ENCODE results near the gene SLC16A13. TPM values are rescaled to one million over a fixed set of nuclear protein-coding genes. Genes with fewer than 3 reads are reported as not detected.

Gene SLC16A13
- total and polyA plus RNA-seq, 2 donors (not counting 3 experiments of a cell fraction or from before 2014, with no cell fraction given) = 16.8 to 24.7 TPM

- Histone ChIP-seq H3K27ac (ENCODE audit: insufficient read depth, low read depth, low read length) (no peak overlapping the region), H3K9ac (replicated peaks; ENCODE audit: extremely low read depth, insufficient read depth, low read length) (no peak overlapping the region), H3K27me3 (ENCODE audit: control insufficient read depth in 2 of 2, insufficient read depth in 2 of 2, low read length in 2 of 2) (no peaks in the 10 kb centered on the region), H3K9me3 (replicated peaks; ENCODE audit: control insufficient read depth, insufficient read depth, low read length) (no peaks in the 10 kb centered on the region), H3K4me2 (ENCODE audit: insufficient read depth, low read length) (no peak overlapping the region), H3K36me3 (ENCODE audit: control insufficient read depth in 2 of 2, extremely low read depth in 1 of 2, insufficient read depth in 2 of 2, low read length in 2 of 2) (peaks cover 4 to 14% of the 10 kb centered on the region in 2 experiments), H3K79me2 (ENCODE audit: control insufficient read depth, insufficient read depth, low read length) (no peaks in the 10 kb centered on the region), H4K20me1 (replicated peaks; ENCODE audit: control insufficient read depth, extremely low read depth, insufficient read depth, low read length) (no peaks in the 10 kb centered on the region), H2AFZ (ENCODE audit: low read depth, low read length) (no peak overlapping the region), H3K9me1 (replicated peaks; ENCODE audit: control insufficient read depth, extremely low read depth, insufficient read depth, low read length) (no peaks in the 10 kb centered on the region), H3K4me3 (replicated peaks in 1 of 3; ENCODE audit: insufficient read depth in 1 of 3, low read depth in 1 of 3, low read length in 3 of 3) (no peak overlapping the region), H3K4me1 (ENCODE audit: control insufficient read depth, extremely low read depth, insufficient read depth, low read length) (no peaks in the 10 kb centered on the region)
- POLR2A ChIA-PET = no interaction called here
- dilution Hi-C loops (cut with MboI; ENCODE audit: extremely low pct_ligation_motif_present, low sequenced_read_pairs) = no loop called here
- intact Hi-C loops (cut with micrococcal nuclease) = no loop called here
- DNase-seq (ENCODE audit: low read depth, low spot score) (no peak), FAIRE-seq (no peak)
- BruUV-seq (replicated peaks) = no TSS peak
- CTCF ChIA-PET = interaction anchor here (0.8 to 2.2 kb wide), 4 partner anchors 8 to 85 kb away, joined by 3 to 13 read pairs (median 8); no protein-coding TSS in a partner anchor
- TF ChIP-seq POLR2A (IDR thresholded peaks at IDR 0.05; ENCODE audit: low read depth, low read length) (no peak), MYC (IDR thresholded peaks at IDR 0.05; ENCODE audit: low read depth, low read length) (no peak), GATA2 (IDR thresholded peaks at IDR 0.05; ENCODE audit: insufficient read depth, insufficient read length, low read depth, low read length) (no peak), FOS (IDR thresholded peaks at IDR 0.05; ENCODE audit: borderline replicate concordance, insufficient read depth, low read length) (no peak), MAX (IDR thresholded peaks at IDR 0.05; ENCODE audit: insufficient read depth, insufficient read length) (no peak)
These were observed 39.4 kb upstream of the SLC16A13 start for GRCh38 chr17:6996256-6997011.

DNA sequence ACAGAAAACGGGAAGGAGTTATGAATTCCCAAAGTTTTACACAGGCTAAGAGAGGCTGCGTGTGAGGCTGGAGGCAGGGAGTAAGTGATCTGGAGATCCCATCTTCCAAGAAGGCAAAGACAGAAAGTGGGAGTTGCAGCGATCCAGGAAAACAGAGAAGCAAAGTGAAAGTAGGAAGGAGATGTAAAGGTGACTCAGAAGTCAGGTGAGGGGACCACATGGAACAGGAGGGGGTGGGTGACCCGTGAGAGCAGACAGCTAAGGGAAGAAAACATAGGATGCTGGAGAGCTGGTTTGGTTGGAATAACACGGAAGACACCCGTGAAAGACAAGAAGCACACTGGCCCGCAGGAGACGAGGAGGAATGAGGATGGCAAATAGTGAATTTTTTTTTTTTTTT lies 38.6 kb upstream of the SLC16A13 start:
- no peaks in the 10 kb centered on the region for H3K79me2 ChIP-seq (ENCODE audit: control insufficient read depth, insufficient read depth, low read length)
- no peaks in the 10 kb centered on the region for H3K9me3 ChIP-seq (replicated peaks; ENCODE audit: control insufficient read depth, insufficient read depth, low read length)
- intact Hi-C loops (cut with micrococcal nuclease) (no loop called here), dilution Hi-C loops (cut with MboI; ENCODE audit: extremely low pct_ligation_motif_present, low sequenced_read_pairs) (no loop called here)
- no peaks in the 10 kb centered on the region for H3K27me3 ChIP-seq (ENCODE audit: control insufficient read depth in 2 of 2, insufficient read depth in 2 of 2, low read length in 2 of 2)
- POLR2A ChIA-PET = no interaction called here
- CTCF ChIA-PET = interaction anchor here (1.6 kb wide), 1 partner anchor 83 kb away, joined by 4 read pairs; no protein-coding TSS in a partner anchor
- no peak overlapping the region for H3K4me3 ChIP-seq (replicated peaks in 1 of 3; ENCODE audit: insufficient read depth in 1 of 3, low read depth in 1 of 3, low read length in 3 of 3)
- DNase-seq (ENCODE audit: low read depth, low spot score) = no peak
- no peak overlapping the region for H3K27ac ChIP-seq (ENCODE audit: insufficient read depth, low read depth, low read length)
- no peak overlapping the region for H3K9ac ChIP-seq (replicated peaks; ENCODE audit: extremely low read depth, insufficient read depth, low read length)
- no peaks in the 10 kb centered on the region for H4K20me1 ChIP-seq (replicated peaks; ENCODE audit: control insufficient read depth, extremely low read depth, insufficient read depth, low read length)
- H2AFZ ChIP-seq (ENCODE audit: low read depth, low read length) = no peak overlapping the region
- no peaks in the 10 kb centered on the region for H3K9me1 ChIP-seq (replicated peaks; ENCODE audit: control insufficient read depth, extremely low read depth, insufficient read depth, low read length)
- H3K36me3 ChIP-seq (ENCODE audit: control insufficient read depth in 2 of 2, extremely low read depth in 1 of 2, insufficient read depth in 2 of 2, low read length in 2 of 2) = peaks cover 9 to 16% of the 10 kb centered on the region in 2 experiments
- no peak for FAIRE-seq
- no peaks in the 10 kb centered on the region for H3K4me1 ChIP-seq (ENCODE audit: control insufficient read depth, extremely low read depth, insufficient read depth, low read length)
- no TSS peak for BruUV-seq (replicated peaks)
- no peak overlapping the region for H3K4me2 ChIP-seq (ENCODE audit: insufficient read depth, low read length)
- no peak for TF ChIP-seq MAX (IDR thresholded peaks at IDR 0.05; ENCODE audit: insufficient read depth, insufficient read length)
- TF ChIP-seq POLR2AphosphoS5 (IDR thresholded peaks at IDR 0.05; ENCODE audit: insufficient read depth, low read depth, low read length) = no peak
- no peak for TF ChIP-seq JUN (IDR thresholded peaks at IDR 0.05; ENCODE audit: borderline replicate concordance, insufficient read depth, insufficient read length, low read depth)
- TF ChIP-seq POLR2A (IDR thresholded peaks at IDR 0.05; ENCODE audit: low read depth, low read length) = no peak
- no peak for TF ChIP-seq EZH2 (IDR thresholded peaks at IDR 0.05; ENCODE audit: borderline replicate concordance, low read depth, low read length, severe bottlenecking)
- TF ChIP-seq, protein P1, sequence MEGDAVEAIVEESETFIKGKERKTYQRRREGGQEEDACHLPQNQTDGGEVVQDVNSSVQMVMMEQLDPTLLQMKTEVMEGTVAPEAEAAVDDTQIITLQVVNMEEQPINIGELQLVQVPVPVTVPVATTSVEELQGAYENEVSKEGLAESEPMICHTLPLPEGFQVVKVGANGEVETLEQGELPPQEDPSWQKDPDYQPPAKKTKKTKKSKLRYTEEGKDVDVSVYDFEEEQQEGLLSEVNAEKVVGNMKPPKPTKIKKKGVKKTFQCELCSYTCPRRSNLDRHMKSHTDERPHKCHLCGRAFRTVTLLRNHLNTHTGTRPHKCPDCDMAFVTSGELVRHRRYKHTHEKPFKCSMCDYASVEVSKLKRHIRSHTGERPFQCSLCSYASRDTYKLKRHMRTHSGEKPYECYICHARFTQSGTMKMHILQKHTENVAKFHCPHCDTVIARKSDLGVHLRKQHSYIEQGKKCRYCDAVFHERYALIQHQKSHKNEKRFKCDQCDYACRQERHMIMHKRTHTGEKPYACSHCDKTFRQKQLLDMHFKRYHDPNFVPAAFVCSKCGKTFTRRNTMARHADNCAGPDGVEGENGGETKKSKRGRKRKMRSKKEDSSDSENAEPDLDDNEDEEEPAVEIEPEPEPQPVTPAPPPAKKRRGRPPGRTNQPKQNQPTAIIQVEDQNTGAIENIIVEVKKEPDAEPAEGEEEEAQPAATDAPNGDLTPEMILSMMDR (IDR thresholded peaks at IDR 0.05; ENCODE audit: extremely low read depth in 1 of 2, insufficient read depth in 1 of 2, low read depth in 1 of 2, low read length in 2 of 2) = no peak
- TF ChIP-seq FOS (IDR thresholded peaks at IDR 0.05; ENCODE audit: borderline replicate concordance, insufficient read depth, low read length) = no peak
- no peak for TF ChIP-seq GATA2 (IDR thresholded peaks at IDR 0.05; ENCODE audit: insufficient read depth, insufficient read length, low read depth, low read length)
- TF ChIP-seq MYC (IDR thresholded peaks at IDR 0.05; ENCODE audit: low read depth, low read length) = no peak
